ENCODE data around the gene BANK1.
"Not testable (repeated sequence)": the region's sequence is repeated elsewhere in the genome, so short reads cannot be mapped to it uniquely, and the experiment has no call there.

BANK1 gene

DNA sequence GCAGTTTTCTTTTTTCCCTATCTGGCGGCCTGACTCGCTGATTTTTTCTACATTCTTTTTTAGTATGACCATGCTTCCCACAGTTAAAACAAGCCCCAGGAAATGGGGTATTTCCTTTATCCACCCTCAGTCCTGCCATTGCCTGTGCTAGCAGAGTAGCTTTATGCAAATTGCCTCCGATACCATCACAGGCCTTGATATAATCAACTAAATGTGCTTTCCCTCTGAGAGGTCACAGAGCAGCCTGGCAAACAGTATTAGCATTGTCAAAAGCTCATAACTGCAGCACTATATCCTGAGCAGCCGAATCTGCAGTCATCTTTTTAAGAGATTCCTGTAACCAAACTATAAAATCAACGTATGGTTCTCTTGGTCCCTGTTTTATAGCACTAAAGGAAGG lies 115.0 kb downstream of the BANK1 start:
- DNase-seq: not testable (repeated sequence)

DNA sequence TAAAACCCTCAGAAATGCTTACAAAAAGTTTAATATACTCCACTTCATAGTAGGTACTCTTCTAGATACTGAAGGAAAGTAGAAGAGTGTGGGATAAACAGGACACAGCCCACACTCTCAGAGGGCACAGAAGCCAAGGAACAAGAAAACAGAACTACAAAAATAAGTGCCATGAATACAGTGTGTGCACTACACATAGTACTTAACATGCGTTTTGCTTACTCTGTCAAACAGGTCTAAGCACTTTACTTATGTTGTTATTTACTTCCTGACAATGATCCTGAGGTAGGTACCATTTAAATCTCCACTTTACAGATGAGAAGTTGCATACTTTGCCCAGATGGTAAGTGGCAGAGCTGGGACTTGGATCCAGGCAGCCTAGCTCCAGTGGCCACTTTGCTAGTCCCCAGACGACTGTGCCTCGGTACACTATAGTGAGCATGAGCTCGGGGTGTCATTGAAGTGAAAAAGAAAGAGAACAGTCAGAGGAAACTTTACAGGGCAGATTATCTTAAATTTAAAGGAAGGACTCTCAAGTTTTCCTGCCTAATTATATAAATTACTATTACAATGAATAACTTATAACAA lies 120.3 kb downstream of the BANK1 start:
- no peak for DNase-seq

DNA sequence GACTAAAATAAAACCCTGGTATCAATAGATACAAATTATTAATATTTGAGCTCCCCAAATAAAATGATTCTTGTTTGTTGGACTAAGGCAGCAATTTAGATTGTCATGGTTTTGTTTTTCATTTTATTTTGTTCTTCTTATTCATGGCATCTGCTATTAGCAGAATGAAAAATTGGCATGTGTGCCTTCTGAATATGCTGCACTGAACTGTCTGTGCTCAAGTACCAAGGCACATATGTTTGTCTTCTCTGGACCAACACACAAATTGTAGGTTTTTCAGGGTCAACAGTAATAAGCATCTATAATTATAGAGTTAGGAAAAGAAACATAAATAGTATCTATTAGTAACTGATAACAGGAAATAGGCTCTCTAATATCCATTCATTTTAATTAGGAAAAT lies 121.1 kb downstream of the BANK1 start:
- DNase-seq: no peak

DNA sequence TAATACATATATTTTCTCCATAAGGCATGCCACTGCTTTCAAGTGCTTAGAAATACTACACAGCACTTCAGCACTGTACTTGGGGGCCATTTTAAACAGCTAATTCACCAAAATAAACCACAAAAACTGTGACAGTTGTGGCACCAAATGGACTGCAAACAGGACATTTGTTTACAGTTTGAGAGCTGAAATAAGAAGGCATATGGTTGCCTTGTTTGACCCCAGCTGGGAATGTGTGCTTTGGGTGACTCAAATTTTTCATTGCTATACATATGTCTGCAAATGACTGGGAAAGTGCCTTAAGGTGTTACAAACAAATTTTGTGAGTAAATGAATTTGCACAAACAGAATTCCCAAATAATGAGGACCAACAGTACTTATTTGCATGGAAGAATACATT lies 124.2 kb downstream of the BANK1 start:
- DNase-seq: no peak

DNA sequence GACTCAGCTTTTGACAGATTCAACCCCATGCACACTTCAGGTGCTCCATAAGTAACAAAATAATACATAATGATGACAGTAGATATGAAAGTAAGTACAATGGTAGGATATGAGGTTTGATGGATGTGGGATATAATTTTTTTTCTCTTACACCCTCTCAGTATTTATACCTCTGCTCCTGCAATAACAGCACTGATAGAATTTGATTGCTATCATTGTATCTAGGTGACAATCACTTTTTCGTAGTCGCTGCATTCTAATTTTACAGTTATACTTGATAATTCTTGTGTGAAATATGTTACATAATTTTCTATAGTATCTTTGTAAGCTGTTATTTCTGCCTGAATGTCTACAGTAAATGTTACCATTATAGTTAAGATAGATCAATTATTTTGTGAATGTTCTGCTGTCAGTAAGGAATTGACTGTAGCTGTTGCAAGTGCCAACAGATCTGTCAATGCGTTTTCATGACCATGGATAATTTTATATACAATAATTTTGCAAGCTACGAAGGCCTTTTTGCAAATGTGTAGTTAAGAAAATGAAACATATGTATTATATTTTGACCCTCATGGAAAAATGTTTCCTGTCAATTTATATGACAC lies 128.9 kb downstream of the BANK1 start:
- DNase-seq: no peak

DNA sequence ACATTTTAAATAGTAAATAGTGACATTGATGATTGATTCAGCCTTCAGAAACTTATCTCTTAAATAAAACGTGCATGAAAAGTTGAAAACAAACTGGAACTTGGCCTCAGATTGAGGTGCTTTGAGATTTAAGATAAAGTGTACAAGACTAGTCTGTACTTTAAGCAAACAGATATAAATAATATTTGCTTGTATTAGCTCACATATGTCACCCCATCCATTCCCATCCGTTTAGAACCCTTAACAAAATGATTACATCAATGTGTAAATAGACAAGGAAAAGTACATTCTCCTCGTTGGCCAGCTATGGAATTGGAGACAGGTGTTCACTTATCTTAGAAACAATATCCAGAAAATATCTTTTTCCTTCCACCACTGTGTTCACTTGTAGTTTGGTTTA lies 130.8 kb downstream of the BANK1 start:
- no peak for DNase-seq

DNA sequence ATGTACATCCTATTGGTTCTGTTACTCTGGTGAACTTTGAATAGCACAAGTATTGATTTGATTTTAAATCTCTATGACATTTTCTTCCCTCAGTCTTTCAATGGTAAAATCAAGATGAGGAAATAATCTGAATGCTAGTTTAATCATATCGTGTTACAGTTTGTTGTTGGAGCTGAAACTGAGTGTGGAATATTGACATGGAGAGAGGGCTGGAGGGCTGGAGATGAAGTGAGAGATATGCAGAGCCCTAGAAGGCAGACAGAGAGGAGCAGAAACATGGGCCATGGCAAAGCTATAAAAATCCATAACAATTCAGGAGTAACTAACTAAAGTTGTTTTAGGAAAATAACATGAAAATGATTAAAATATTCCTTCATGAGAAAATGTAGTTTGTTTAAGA lies 141.1 kb downstream of the BANK1 start:
- no peak for DNase-seq

DNA sequence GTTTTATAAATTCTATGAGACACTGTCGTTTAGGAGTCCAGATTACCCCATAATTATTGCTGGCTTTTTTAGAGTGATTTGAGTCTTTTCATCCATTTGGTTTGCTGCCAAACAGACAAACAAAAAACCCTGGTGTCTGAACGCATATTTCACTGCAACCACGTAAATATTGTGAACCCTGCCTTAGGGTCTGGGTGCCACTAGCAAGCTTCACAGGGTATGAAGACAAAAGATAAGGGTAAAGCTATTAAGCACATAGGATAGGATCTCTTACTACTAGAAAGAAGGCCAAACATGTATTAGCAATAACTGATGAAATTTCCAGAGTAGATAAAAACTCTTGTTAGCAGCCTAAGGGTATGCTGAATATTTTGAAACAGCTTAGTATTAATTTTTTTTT lies 143.3 kb downstream of the BANK1 start:
- DNase-seq: no peak

DNA sequence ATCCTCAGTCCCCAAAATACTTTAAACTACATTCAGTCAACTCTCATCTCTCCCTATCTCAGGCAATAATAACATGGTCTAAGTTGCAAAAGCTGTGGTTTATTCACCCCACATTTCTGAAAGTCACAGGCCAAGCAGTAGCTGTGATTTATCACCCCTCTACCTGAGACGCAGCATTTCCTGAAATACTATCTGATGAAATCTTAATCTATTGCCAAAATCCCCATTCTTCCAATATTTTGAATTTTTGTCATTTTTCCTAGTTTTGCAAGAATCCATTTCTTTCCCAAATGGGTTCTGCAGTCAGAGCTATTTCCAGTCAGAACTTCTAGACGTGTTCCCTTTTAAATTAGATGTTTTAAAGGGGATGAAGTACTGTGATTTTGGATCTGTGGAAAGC lies 148.3 kb downstream of the BANK1 start:
- DNase-seq: no peak

DNA sequence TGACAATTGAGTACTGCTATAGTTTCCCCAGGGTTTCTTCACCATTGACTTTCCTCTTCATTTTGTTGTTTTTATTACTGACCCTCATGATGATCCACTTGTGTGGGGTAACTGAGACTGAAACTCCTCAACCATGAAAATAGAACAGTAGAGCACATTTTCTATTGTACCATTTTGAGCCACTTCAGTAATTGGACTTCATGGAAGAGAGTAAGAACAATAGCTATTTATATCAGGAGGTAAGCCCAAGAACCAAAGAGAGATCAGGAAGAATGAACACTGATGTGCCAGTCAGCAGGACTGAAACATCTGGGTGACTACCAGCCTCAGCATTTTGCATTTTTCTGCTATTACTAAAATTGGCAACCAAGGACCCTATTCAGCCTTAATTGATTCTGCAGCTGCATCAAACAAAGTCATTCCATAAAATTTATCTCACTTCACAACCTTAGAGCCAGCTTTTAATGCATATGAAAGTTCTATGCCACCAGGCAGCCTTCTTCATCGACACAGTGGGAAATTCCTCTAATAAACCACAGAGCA lies 151.4 kb downstream of the BANK1 start:
- DNase-seq: no peak

DNA sequence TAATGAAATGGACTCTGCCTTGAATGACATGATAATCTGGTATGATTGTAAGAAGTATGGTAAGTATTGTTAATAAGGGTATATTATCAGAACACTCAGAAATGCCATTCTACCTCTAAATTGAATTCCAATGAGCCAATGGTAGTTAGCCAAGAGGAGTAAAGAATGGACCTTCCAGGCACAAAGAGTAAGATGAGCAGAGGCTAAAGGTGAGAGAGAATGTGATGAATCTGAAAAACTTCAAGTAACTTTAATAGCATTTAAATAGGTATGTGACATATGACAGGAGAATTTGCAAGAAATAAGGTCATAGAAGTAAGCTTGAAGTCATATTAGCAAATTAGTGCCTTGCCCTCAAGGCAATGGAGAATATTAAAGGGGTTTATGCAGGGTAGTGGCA lies 152.4 kb downstream of the BANK1 start:
- no peak for DNase-seq

DNA sequence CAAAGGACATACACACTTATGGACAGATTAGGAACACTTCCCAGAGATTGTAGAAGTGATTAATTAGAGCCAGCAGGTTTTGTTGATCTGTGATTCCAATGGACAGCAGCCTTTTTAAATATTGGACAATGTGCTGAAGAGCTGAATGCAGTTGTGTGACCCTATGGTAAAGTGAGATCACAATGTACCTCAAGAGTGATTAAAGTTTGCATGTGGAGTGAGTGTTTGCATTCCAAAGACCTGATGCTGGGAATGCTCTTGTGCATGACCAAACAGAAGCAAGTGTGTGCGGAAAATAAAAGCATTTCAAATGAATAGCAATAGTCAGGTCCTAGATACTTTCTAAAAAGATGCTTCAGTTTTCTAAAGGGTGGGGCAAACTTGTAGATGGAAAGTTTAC lies 154.1 kb downstream of the BANK1 start:
- DNase-seq: no peak

DNA sequence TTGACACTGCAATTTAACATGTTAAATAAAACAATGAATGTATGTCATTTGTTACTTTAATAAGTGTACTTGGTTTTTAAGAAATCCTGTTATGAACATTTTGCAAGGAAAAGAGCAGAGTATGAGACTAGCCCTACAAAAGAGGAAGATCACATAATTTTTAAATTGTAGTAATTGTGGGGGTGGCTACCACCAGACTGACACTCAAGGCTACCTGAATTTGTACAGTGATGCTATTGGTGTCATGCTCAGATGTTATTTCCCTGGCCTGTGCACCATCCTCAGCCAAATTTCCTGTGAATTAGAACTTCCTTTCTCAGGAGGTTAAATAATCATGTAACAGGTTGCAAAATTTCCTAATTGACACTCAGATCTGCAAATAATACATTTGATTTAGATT lies 157.5 kb downstream of the BANK1 start:
- no peak for DNase-seq

DNA sequence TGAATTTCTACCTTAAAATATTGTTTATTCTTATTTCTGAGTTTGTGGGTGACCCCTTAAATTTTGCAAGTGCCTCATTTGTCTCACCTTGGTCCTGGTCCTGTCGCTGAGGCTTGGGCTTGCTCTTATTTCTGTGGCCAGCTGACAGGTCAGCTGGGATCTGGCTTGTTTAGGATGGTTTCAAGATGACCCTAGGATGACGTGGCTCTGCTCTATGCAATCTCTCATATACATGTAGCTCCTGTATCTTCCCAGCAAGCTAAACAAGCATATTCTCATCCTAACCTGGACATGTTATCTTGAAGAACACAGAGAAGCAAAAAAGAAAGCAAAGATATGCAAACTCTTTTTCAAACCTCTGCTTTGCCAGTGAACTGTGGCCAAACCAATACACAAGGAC lies 158.4 kb downstream of the BANK1 start:
- no peak for DNase-seq

DNA sequence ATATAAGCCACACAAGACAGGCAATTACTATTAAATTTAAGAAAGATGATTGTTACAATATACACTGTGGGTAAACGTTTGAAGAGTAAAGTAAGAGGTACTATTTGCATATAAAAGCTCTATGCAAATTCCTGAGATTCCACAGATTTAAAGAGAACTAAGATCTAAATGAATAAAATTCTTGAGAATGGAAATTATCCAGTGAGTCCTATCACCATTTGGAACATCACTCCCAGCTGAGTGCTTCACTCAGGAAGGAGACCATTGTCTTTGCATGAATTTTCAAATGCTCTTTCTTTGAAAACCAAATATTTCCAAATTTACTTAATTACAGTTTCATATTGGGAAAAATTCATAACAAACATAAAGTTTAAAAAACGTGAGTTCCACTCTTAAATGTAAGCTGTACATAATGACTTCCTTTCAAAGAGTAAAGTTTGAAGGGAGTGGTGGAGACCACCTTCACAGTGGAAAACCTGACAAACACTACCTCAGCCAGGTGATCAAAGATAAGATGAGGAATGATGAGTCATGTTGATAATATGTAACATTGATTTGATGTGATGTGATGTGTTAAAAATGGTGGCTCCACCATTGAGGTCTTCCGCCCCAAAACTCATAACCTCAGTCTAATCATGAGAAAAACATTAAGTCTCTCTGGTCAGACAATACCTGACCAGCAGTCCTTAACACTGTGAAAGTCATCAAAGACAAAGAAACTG lies 159.9 kb downstream of the BANK1 start:
- no peak for DNase-seq

DNA sequence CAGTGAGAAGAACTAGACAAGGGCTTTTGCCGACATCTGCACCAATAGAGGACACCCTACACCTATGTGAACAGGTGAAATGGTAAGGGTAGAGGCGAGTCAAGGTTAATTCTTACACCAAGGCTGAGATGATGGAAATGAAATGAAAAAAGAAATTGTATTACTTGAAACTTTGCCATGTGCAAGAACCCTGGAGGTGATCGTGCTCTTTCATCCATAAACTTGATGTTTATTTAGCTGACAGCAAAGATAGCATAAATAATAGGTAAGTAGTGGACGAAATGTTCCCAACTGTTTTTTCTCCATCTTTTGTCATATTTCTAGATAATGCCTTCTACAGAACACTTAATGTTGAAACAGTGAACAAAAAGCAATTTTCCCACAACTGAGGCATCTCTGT lies 162.5 kb downstream of the BANK1 start:
- no peak for DNase-seq

DNA sequence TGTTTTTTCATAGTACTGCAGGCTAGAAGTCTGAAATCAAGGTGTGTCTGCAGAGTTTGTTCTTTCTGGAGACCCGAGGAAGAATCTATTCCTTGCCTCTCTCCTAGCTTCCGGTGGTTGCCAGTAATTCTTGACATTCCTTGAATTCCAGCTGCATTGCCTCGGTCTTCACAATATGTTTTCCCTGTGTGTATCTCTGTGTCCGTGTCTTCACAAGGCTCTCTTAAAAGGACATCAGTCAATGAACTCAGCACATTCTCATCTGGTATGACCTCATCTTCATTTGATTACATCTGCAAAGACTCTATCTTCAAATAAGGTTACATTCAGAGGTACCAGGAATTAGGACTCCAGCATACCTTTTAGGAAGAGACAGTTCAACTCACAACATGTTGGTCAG lies 163.4 kb downstream of the BANK1 start:
- DNase-seq: no peak

DNA sequence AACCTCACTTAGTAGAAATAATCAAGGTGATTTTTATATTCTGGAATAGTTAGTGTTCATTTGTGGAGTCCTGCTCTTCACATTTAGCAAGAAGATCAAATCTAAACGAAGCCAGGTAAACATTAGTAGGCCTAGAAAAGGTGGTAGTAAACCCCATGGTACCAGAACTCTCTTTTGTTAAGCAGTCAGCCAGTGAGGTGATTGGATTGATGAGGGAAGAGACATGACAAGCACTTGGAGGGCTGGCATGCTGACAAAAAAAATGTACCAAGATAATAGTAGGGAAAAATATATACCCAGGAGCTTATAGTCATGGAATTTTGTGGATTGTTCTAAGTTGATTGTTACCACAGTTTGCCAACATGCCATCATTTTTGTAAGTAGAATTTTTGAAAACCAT lies 163.8 kb downstream of the BANK1 start:
- no peak for DNase-seq

DNA sequence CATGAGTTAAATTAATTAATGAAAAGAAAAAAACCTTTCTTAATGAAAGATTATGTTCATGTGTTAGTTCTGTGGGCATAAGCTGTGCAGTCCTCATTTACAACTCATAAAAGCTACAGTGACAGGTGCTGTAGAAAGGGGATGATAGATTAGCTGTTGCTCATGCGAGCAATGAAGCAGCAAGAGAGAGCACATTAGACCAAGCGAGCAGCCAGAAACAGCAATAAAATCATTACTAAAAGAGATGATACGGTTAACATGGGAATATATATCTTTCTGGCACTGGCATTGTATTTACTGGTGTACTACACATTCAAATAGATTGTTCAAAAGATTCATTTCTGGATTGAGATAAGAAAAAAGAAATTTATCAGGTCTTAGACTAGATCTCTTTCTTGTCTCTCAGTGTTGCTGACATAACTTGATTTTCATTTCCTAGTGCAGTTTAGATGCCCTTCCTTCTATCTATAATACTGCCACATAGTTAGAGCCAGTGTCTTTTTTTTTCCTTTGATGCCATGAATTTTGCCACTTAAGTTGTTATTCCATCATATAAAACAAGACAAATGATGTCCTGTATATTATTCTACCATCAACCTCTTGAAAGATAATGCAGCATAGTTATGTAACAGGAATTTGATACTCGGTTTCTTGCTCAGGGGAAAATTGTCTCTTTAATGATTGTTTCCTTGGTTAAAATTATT lies 164.6 kb downstream of the BANK1 start:
- DNase-seq: no peak

DNA sequence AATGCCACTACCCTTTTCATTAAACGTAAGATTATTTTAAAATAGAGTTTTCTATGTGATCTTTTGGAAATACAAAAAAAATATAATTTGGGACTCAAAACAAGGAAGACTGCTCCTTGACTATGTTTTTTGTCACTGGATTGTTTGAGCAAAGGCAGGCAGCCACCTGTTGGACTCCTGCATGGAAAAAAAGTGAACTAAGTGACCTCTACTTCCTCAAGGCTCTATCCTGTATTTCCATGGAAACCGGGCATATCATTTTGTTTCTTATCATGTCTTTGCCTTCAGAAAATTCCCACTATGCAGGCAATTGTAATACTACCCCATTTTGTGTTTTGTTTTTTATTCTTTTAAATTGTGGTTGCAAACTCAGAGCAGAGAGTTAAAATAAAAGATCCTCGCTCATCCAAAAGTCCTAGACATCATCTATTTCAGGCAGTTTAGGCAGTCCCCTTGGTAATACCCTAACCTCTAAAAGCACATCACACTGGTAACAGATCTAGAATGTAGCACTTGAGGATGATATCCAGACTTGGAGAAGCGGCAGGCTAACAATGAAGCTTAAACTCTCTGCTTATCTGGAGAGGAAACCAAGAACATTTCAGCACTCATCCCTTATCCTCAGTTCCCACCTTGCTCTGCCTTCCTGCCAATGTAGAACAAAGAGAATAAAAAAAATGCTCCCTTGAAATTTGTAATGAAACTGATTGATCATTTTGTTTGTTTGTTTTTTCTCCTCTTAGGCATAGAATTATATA lies 165.7 kb downstream of the BANK1 start:
- peak; percentile 56 for DNase-seq

DNA sequence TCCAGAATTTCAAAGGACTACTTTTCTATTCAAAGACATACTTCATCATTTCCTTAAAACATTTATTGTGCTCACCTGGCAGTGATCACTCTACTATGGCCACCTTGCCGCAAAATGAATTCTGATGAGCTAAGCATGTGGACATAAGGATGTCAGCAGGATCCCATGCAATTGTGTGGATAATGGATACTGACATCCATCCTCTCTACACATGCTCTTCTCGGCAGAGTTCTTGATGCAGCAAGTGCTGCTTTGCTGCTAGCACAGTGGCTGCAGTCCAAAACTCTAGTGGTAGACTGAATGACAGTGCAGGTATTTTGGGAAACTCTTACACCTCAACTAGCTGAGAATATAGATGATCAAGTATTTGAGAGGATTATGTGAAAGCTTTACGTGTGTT lies 168.0 kb downstream of the BANK1 start:
- DNase-seq: no peak

DNA sequence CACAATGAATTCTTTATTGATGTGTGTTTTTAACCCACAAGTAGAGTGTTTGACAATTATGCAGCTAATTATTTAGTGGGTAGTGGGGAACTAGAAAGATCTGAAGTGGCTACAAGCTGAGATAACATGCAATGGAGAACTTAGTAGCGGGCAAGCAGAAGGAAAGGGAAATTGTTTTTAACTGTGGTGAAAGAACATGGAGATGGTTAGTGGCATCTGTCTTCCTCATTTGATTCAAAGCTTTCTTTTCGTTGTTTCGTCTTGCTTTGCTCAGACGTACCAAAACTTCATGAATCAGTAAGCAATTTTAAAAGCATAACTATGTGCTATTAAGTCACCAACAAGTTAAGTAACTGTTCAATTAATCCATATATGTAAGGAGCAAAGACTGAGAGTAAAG lies 169.9 kb downstream of the BANK1 start:
- DNase-seq: peak; percentile 12

DNA sequence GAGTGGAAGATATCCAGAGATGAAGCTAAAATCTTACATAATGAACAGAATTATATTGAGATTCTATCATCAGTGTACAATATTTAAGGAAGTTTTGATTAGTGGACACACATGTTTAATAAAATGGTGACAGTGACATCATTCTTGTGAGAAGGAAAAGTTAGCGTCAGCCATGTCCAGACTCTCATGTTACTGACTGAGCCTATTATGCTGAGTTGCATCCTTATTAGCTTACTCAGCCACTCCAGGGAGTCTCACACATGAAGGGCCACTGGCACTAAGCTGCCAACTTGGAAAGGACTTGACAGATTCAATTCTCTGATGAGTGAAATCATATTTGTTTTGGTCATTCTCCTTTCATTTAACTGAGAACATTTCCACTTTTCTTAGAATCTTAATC lies 170.6 kb downstream of the BANK1 start:
- DNase-seq: no peak
